SK-N-SH treated with all-trans-retinoic acid at 6 μM for 48 hours (cell line): ENCODE results near the gene LSM4.

ENCODE experiments used
- ATAC-seq: fragments of 200-7000 bp; cut with Tn5 transposase; 3 replicates; pipeline ENCODE4 v1.9.1; 2020; ENCODE audit warnings: mild to moderate bottlenecking, moderate library complexity
- ARNTL ChIP-seq: fragments of 450-650 bp; formaldehyde crosslinking; IDR thresholded peaks from 2 replicates; pipeline ENCODE4 v1.5.0; 2020; ENCODE audit warnings: low read depth, mild to moderate bottlenecking, moderate library complexity, borderline replicate concordance
- BACH2 ChIP-seq: fragments of 250-450 bp; sonication (Bioruptor Pico); IDR thresholded peaks from 2 replicates; pipeline ENCODE4 v1.9.0; 2021; ENCODE audit warnings: mild to moderate bottlenecking, borderline replicate concordance
- CSDC2 ChIP-seq: fragments of 250-450 bp; sonication (Bioruptor Pico); IDR thresholded peaks from 2 replicates; pipeline ENCODE4 v1.5.0; 2020; ENCODE audit warnings: mild to moderate bottlenecking, moderate library complexity
- ESRRG ChIP-seq: fragments of 250-450 bp; sonication (Bioruptor Pico); IDR thresholded peaks from 2 replicates; pipeline ENCODE4 v1.6.1; 2021; ENCODE audit warnings: mild to moderate bottlenecking
- GLIS3 ChIP-seq: fragments of 250-450 bp; sonication (Bioruptor Pico); IDR thresholded peaks from 2 replicates; pipeline ENCODE4 v1.5.0; 2020; ENCODE audit warnings: mild to moderate bottlenecking, moderate library complexity
- ISL1 ChIP-seq: fragments of 250-450 bp; sonication (Bioruptor Pico); IDR thresholded peaks from 2 replicates; pipeline ENCODE4 v2.1.2; 2022; ENCODE audit warnings: mild to moderate bottlenecking, moderate library complexity
- OSR1 ChIP-seq: fragments of 250-450 bp; sonication (Bioruptor Pico); IDR thresholded peaks from 2 replicates; pipeline ENCODE4 v1.8.0; 2022; ENCODE audit warnings: moderate library complexity, mild to moderate bottlenecking, inconsistent platforms
- PPARA ChIP-seq: fragments of 250-450 bp; sonication (Bioruptor Pico); IDR thresholded peaks from 2 replicates; pipeline ENCODE4 v1.5.0; 2020; ENCODE audit warnings: mild to moderate bottlenecking, borderline replicate concordance
- RARB ChIP-seq: fragments of 250-450 bp; sonication (Bioruptor Pico); IDR thresholded peaks from 2 replicates; pipeline ENCODE4 v1.8.0; 2021; ENCODE audit warnings: mild to moderate bottlenecking, moderate library complexity
- SNAI2 ChIP-seq: fragments of 250-450 bp; sonication (Bioruptor Pico); IDR thresholded peaks from 2 replicates; pipeline ENCODE4 v1.5.0; 2020; ENCODE audit warnings: mild to moderate bottlenecking, moderate library complexity
- TCF4 ChIP-seq: fragments of 250-450 bp; sonication (Bioruptor Pico); IDR thresholded peaks from 2 replicates; pipeline ENCODE4 v1.8.0; 2021; ENCODE audit warnings: mild to moderate bottlenecking, moderate library complexity, borderline replicate concordance
- TOX ChIP-seq: fragments of 250-450 bp; sonication (Bioruptor Pico); IDR thresholded peaks from 2 replicates; pipeline ENCODE4 v1.8.0; 2021; ENCODE audit warnings: mild to moderate bottlenecking, moderate library complexity, borderline replicate concordance
- ZC3H10 ChIP-seq: fragments of 250-450 bp; sonication (Bioruptor Pico); IDR thresholded peaks from 2 replicates; pipeline ENCODE4 v1.5.1; 2021; ENCODE audit warnings: mild to moderate bottlenecking, moderate library complexity
- ZFP3 ChIP-seq: fragments of 250-450 bp; sonication (Bioruptor Pico); IDR thresholded peaks from 2 replicates; pipeline ENCODE4 v1.5.0; 2020; ENCODE audit warnings: mild to moderate bottlenecking, moderate library complexity
- ZFP30 ChIP-seq: fragments of 450-650 bp; formaldehyde crosslinking; IDR thresholded peaks from 2 replicates; pipeline ENCODE4 v1.5.0; 2022; ENCODE audit warnings: mild to moderate bottlenecking, moderate library complexity
- ZNF565 ChIP-seq: fragments of 450-650 bp; formaldehyde crosslinking; conservative IDR thresholded peaks from 2 replicates; pipeline ENCODE4 v1.5.0; 2020; ENCODE audit warnings: low read depth, mild to moderate bottlenecking, moderate library complexity
- ZNF70 ChIP-seq: fragments of 450-650 bp; formaldehyde crosslinking; IDR thresholded peaks from 2 replicates; pipeline ENCODE4 v1.5.0; 2020; ENCODE audit warnings: mild to moderate bottlenecking, moderate library complexity
- ZNF8 ChIP-seq: fragments of 450-650 bp; formaldehyde crosslinking; IDR thresholded peaks from 2 replicates; pipeline ENCODE4 v1.5.0; 2020; ENCODE audit warnings: mild to moderate bottlenecking, moderate library complexity
- TF ChIP-seq, protein P1 (sequence below): fragments of 250-450 bp; sonication (Bioruptor Pico); IDR thresholded peaks from 2 replicates; pipeline ENCODE4 v1.5.1; 2020; ENCODE audit warnings: low read depth, mild to moderate bottlenecking, moderate library complexity
- TF ChIP-seq, protein P2 (sequence below): fragments of 250-450 bp; sonication (Bioruptor Pico); IDR thresholded peaks from 2 replicates; pipeline ENCODE4 v1.5.0; 2020; ENCODE audit warnings: mild to moderate bottlenecking, moderate library complexity
- TF ChIP-seq, protein P3 (sequence below): fragments of 250-450 bp; sonication (Bioruptor Pico); IDR thresholded peaks from 2 replicates; pipeline ENCODE4 v1.5.1; 2021; ENCODE audit warnings: mild to moderate bottlenecking, moderate library complexity
- TF ChIP-seq, protein P4 (sequence below): fragments of 250-450 bp; sonication (Bioruptor Pico); IDR thresholded peaks from 2 replicates; pipeline ENCODE4 v1.8.0; 2021; ENCODE audit warnings: low read depth, mild to moderate bottlenecking, moderate library complexity, borderline replicate concordance

The LSM4 gene

DNA sequence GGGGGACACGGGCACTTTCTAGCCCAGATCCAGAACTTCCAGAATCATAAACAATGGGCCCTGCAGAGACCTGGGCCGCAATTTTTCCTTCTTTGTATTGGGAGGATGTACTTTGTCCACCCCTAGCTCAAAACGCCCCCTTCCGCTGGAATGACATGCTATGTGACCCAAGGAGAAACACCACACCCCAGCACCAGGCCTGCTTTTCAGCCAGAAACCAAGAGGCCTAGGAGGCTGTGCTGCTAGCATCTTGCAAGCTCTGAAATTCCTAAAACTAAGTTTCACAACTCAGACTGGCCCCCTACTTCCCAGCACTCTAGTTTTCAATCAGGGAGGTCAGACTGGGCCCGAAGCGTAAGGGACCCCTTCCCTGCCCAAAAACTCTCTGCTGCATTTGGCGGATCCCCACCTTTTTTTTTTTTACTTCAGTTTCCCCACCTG is 538 bp downstream of the LSM4 start:
- TF ChIP-seq, protein P1, sequence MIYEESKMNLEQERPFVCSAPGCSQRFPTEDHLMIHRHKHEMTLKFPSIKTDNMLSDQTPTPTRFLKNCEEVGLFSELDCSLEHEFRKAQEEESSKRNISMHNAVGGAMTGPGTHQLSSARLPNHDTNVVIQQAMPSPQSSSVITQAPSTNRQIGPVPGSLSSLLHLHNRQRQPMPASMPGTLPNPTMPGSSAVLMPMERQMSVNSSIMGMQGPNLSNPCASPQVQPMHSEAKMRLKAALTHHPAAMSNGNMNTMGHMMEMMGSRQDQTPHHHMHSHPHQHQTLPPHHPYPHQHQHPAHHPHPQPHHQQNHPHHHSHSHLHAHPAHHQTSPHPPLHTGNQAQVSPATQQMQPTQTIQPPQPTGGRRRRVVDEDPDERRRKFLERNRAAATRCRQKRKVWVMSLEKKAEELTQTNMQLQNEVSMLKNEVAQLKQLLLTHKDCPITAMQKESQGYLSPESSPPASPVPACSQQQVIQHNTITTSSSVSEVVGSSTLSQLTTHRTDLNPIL (CRISPR knock-in tag): no peak
- no peak for TF ChIP-seq RARB (CRISPR knock-in tag)
- no peak for TF ChIP-seq ZNF565 (CRISPR knock-in tag)
- TF ChIP-seq ZFP30: no peak
- TF ChIP-seq BACH2: no peak
- TF ChIP-seq, protein P2, sequence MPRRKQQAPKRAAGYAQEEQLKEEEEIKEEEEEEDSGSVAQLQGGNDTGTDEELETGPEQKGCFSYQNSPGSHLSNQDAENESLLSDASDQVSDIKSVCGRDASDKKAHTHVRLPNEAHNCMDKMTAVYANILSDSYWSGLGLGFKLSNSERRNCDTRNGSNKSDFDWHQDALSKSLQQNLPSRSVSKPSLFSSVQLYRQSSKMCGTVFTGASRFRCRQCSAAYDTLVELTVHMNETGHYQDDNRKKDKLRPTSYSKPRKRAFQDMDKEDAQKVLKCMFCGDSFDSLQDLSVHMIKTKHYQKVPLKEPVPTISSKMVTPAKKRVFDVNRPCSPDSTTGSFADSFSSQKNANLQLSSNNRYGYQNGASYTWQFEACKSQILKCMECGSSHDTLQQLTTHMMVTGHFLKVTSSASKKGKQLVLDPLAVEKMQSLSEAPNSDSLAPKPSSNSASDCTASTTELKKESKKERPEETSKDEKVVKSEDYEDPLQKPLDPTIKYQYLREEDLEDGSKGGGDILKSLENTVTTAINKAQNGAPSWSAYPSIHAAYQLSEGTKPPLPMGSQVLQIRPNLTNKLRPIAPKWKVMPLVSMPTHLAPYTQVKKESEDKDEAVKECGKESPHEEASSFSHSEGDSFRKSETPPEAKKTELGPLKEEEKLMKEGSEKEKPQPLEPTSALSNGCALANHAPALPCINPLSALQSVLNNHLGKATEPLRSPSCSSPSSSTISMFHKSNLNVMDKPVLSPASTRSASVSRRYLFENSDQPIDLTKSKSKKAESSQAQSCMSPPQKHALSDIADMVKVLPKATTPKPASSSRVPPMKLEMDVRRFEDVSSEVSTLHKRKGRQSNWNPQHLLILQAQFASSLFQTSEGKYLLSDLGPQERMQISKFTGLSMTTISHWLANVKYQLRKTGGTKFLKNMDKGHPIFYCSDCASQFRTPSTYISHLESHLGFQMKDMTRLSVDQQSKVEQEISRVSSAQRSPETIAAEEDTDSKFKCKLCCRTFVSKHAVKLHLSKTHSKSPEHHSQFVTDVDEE: no peak
- TF ChIP-seq ISL1 (CRISPR knock-in tag): no peak
- TF ChIP-seq OSR1 (CRISPR knock-in tag): no peak
- no peak for TF ChIP-seq TCF4 (CRISPR knock-in tag)
- TF ChIP-seq ARNTL: no peak
- TF ChIP-seq ZFP3: no peak
- TF ChIP-seq PPARA (CRISPR knock-in tag): no peak
- TF ChIP-seq, protein P3, sequence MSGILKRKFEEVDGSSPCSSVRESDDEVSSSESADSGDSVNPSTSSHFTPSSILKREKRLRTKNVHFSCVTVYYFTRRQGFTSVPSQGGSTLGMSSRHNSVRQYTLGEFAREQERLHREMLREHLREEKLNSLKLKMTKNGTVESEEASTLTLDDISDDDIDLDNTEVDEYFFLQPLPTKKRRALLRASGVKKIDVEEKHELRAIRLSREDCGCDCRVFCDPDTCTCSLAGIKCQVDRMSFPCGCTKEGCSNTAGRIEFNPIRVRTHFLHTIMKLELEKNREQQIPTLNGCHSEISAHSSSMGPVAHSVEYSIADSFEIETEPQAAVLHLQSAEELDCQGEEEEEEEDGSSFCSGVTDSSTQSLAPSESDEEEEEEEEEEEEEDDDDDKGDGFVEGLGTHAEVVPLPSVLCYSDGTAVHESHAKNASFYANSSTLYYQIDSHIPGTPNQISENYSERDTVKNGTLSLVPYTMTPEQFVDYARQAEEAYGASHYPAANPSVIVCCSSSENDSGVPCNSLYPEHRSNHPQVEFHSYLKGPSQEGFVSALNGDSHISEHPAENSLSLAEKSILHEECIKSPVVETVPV (CRISPR knock-in tag): no peak
- no peak for TF ChIP-seq TOX (CRISPR knock-in tag)
- TF ChIP-seq, protein P4, sequence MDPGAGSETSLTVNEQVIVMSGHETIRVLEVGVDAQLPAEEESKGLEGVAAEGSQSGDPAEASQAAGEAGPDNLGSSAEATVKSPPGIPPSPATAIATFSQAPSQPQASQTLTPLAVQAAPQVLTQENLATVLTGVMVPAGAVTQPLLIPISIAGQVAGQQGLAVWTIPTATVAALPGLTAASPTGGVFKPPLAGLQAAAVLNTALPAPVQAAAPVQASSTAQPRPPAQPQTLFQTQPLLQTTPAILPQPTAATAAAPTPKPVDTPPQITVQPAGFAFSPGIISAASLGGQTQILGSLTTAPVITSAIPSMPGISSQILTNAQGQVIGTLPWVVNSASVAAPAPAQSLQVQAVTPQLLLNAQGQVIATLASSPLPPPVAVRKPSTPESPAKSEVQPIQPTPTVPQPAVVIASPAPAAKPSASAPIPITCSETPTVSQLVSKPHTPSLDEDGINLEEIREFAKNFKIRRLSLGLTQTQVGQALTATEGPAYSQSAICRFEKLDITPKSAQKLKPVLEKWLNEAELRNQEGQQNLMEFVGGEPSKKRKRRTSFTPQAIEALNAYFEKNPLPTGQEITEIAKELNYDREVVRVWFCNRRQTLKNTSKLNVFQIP (CRISPR knock-in tag): no peak
- TF ChIP-seq GLIS3: no peak
- no peak for TF ChIP-seq ZNF70 (CRISPR knock-in tag)
- no peak for TF ChIP-seq SNAI2 (CRISPR knock-in tag)
- TF ChIP-seq ESRRG (CRISPR knock-in tag): no peak
- TF ChIP-seq ZNF8 (CRISPR knock-in tag): no peak
- ATAC-seq: peak; percentile 53

DNA sequence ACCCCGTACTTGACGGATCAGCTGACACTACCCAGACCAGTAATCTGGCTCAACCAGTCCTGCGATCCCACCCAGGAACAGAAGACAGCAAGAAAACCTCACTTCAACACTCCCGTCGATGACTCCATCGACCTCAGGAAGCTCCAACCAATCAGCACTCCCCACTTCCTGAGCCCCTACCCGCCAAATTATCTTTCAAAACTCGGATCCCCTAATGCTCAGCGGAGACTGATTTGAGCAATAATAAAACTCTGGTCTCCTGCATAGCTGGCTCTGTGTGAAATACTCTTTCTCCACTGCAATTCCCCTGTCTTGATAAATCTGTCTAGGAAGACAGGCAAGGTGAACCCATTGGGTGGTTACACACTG is 1.2 kb downstream of the LSM4 start:
- ATAC-seq: no peak
- no peak for TF ChIP-seq CSDC2 (CRISPR knock-in tag)
- TF ChIP-seq, protein P1 (CRISPR knock-in tag): no peak
- no peak for TF ChIP-seq BACH2
- TF ChIP-seq, protein P2: no peak
- TF ChIP-seq, protein P3 (CRISPR knock-in tag): no peak
- no peak for TF ChIP-seq ZNF8 (CRISPR knock-in tag)
- no peak for TF ChIP-seq ZC3H10 (CRISPR knock-in tag)
- TF ChIP-seq TOX (CRISPR knock-in tag): no peak
- no peak for TF ChIP-seq TCF4 (CRISPR knock-in tag)
- TF ChIP-seq, protein P4 (CRISPR knock-in tag): no peak
- no peak for TF ChIP-seq OSR1 (CRISPR knock-in tag)
- no peak for TF ChIP-seq ZFP30
- no peak for TF ChIP-seq ISL1 (CRISPR knock-in tag)
- no peak for TF ChIP-seq SNAI2 (CRISPR knock-in tag)
- no peak for TF ChIP-seq RARB (CRISPR knock-in tag)
- TF ChIP-seq ZFP3: no peak
- TF ChIP-seq ARNTL: no peak
